GM18907 (cell line): ENCODE measurements around the gene NELL1.

Source experiments
- ATAC-seq: cut with Tn5 transposase; IDR thresholded peaks from one replicate; pipeline ENCODE4 v1.9.1; 2021; ENCODE audit warnings: mild to moderate bottlenecking, moderate library complexity; ENCODE audit not compliant: unreplicated experiment

NELL1 gene

GRCh38 chr11:20937826-20938225 lies 268.4 kb downstream of the NELL1 start:
- ATAC-seq: no peak

- ATAC-seq: no peak
These were observed 280.2 kb downstream of the NELL1 start for GRCh38 chr11:20949585-20949984.

GRCh38 chr11:20962581-20962980 lies 293.2 kb downstream of the NELL1 start:
- ATAC-seq: no peak

- ATAC-seq: no peak
These were observed 294.2 kb downstream of the NELL1 start for GRCh38 chr11:20963596-20963995.

GRCh38 chr11:20964985-20965384 lies 295.6 kb downstream of the NELL1 start:
- ATAC-seq: no peak

GRCh38 chr11:20966489-20966888 lies 297.1 kb downstream of the NELL1 start:
- no peak for ATAC-seq

- ATAC-seq: no peak
These were observed 304.7 kb downstream of the NELL1 start for GRCh38 chr11:20973940-20974559.

GRCh38 chr11:20980736-20981135 lies 311.4 kb downstream of the NELL1 start:
- no peak for ATAC-seq

- no peak for ATAC-seq
These were observed 321.1 kb downstream of the NELL1 start for GRCh38 chr11:20990447-20990846.

- ATAC-seq: no peak
These were observed 322.1 kb downstream of the NELL1 start for GRCh38 chr11:20991471-20991870.

- ATAC-seq: no peak
These were observed 337.9 kb downstream of the NELL1 start for GRCh38 chr11:21007297-21007696.

GRCh38 chr11:21018248-21018647 lies 348.9 kb downstream of the NELL1 start:
- ATAC-seq: no peak

- ATAC-seq: no peak
These were observed 357.3 kb downstream of the NELL1 start for GRCh38 chr11:21026685-21027084.

GRCh38 chr11:21037850-21038249 lies 368.5 kb downstream of the NELL1 start:
- ATAC-seq: no peak

- no peak for ATAC-seq
These were observed 369.4 kb downstream of the NELL1 start for GRCh38 chr11:21038801-21039200.

- no peak for ATAC-seq
These were observed 371.2 kb downstream of the NELL1 start for GRCh38 chr11:21040630-21041029.

GRCh38 chr11:21048626-21049025 lies 379.2 kb downstream of the NELL1 start:
- no peak for ATAC-seq

- no peak for ATAC-seq
These were observed 384.1 kb downstream of the NELL1 start for GRCh38 chr11:21053466-21053865.

GRCh38 chr11:21056644-21057043 lies 387.3 kb downstream of the NELL1 start:
- no peak for ATAC-seq

GRCh38 chr11:21059879-21060278 lies 390.5 kb downstream of the NELL1 start:
- no peak for ATAC-seq

GRCh38 chr11:21066030-21066429 lies 396.6 kb downstream of the NELL1 start:
- ATAC-seq: no peak

GRCh38 chr11:21068886-21069285 lies 399.5 kb downstream of the NELL1 start:
- ATAC-seq: no peak

GRCh38 chr11:21069909-21070308 lies 400.5 kb downstream of the NELL1 start:
- no peak for ATAC-seq
